ENCODE measurements around the gene PTPRD.
A peak's percentile ranks its signal among the peaks of the same experiment; 100 is the strongest.
"Not testable (repeated sequence)": the region's sequence is repeated elsewhere in the genome, so short reads cannot be mapped to it uniquely, and the experiment has no call there.

The PTPRD gene

GRCh38 chr9:9949368-9949767 is 663.4 kb downstream of the PTPRD start:
- H3K4me3 ChIP-seq (ENCODE audit: low read depth, low read length): no peak overlapping the region
- no peak for TF ChIP-seq CTCF (IDR thresholded peaks at IDR 0.05; ENCODE audit: low read depth, low read length)

- no peak overlapping the region for H3K4me3 ChIP-seq (ENCODE audit: low read depth, low read length)
- no peak for TF ChIP-seq CTCF (IDR thresholded peaks at IDR 0.05; ENCODE audit: low read depth, low read length)
Measured at GRCh38 chr9:9945966-9946365, 666.8 kb downstream of the PTPRD start.

GRCh38 chr9:9942764-9943424 is 669.9 kb downstream of the PTPRD start:
- H3K4me3 ChIP-seq (ENCODE audit: low read depth, low read length): no peak overlapping the region
- peak; percentile 77 for TF ChIP-seq CTCF (IDR thresholded peaks at IDR 0.05; ENCODE audit: low read depth, low read length)

GRCh38 chr9:9938432-9938831 is 674.4 kb downstream of the PTPRD start:
- H3K4me3 ChIP-seq (ENCODE audit: low read depth, low read length): no peak overlapping the region
- TF ChIP-seq CTCF (IDR thresholded peaks at IDR 0.05; ENCODE audit: low read depth, low read length): no peak

GRCh38 chr9:9931464-9931863 is 681.3 kb downstream of the PTPRD start:
- not testable (repeated sequence) for H3K4me3 ChIP-seq (ENCODE audit: low read depth, low read length)

GRCh38 chr9:9924376-9924775 is 688.4 kb downstream of the PTPRD start:
- H3K4me3 ChIP-seq (ENCODE audit: low read depth, low read length): no peak overlapping the region
- no peak for TF ChIP-seq CTCF (IDR thresholded peaks at IDR 0.05; ENCODE audit: low read depth, low read length)

GRCh38 chr9:9921805-9922204 is 691.0 kb downstream of the PTPRD start:
- H3K4me3 ChIP-seq (ENCODE audit: low read depth, low read length): no peak overlapping the region
- no peak for TF ChIP-seq CTCF (IDR thresholded peaks at IDR 0.05; ENCODE audit: low read depth, low read length)
